GM12801 (cell line): ENCODE data around the gene FOXK1.

Experiments
- TF ChIP-seq, protein P1 (sequence below): IDR thresholded peaks from one replicate; pipeline ENCODE4 v1.5.1; 2011; ENCODE audit warnings: control low read depth; ENCODE audit not compliant: insufficient read length; ENCODE audit errors: extremely low read depth

The FOXK1 gene

DNA sequence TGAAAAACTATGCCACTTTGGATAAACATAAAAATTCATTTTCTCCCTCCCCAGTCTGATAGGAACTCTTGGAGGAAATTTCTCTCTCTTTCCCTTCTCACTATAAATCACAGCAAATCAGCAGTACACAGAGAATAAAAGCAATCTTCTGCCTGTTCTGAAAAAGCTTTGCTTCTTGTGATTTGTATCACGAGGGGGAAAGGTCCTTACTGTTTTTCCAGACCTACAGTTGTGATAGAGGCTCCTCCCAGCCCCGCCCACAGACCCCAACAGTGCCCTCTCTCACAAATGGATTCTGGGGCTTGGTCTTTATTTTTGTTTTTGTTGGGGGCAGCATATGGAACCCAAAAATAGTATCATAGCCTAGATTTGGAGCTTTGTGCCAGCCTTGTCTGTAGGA is 12.2 kb downstream of the FOXK1 start:
- TF ChIP-seq, protein P1, sequence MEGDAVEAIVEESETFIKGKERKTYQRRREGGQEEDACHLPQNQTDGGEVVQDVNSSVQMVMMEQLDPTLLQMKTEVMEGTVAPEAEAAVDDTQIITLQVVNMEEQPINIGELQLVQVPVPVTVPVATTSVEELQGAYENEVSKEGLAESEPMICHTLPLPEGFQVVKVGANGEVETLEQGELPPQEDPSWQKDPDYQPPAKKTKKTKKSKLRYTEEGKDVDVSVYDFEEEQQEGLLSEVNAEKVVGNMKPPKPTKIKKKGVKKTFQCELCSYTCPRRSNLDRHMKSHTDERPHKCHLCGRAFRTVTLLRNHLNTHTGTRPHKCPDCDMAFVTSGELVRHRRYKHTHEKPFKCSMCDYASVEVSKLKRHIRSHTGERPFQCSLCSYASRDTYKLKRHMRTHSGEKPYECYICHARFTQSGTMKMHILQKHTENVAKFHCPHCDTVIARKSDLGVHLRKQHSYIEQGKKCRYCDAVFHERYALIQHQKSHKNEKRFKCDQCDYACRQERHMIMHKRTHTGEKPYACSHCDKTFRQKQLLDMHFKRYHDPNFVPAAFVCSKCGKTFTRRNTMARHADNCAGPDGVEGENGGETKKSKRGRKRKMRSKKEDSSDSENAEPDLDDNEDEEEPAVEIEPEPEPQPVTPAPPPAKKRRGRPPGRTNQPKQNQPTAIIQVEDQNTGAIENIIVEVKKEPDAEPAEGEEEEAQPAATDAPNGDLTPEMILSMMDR, result no peak

DNA sequence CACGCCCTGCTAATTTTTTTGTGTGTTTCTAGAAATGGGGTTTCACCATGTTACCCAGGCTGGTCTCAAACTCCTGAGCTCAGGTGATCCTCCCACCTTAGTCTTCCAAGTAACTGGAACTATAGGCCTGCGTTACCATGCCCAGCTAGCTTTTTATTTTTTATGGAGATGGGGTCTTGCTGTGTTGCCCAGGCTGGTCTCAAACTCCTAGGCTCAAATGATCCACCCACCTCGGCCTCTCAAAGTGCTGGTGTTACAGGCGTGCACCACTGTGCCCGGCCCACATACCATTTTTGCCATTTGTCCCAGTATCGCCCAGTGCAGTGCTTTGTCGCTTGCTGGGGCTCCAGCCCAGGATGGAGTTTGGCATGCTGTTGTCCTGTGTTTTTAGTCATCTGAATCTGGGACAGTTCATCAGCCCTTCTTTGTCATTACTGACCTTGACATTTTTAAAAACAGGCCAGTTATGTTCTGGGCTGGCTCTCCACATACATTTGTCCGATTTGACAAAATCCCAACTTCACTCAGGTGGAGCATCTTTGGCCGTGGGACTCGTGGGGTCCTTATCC is 16.7 kb downstream of the FOXK1 start:
- TF ChIP-seq, protein P1, result no peak

DNA sequence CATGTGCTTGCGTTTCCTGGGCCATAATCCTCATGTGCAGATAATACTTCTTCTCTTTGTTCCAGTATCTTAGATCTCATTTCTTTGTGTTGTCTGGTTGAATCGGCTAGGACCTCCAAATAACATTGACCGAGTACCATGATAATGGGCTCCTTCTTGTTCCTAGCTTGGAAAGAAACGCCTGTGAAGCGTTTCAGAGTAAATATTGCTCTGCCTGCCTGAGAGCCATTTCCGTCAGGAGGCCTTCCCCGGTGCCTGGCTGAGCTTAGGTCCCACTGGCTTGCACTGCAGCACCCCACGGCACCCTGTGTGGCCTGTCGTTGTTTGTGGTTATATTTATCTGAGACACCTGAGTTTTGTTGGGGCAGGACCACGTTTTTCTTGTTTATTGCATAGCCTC is 17.7 kb downstream of the FOXK1 start:
- TF ChIP-seq, protein P1, result no peak

GRCh38 chr7:4700577-4701235 is 18.6 kb downstream of the FOXK1 start:
- TF ChIP-seq, protein P1, result no peak

GRCh38 chr7:4702961-4703512 is 20.9 kb downstream of the FOXK1 start:
- TF ChIP-seq, protein P1, result no peak

DNA sequence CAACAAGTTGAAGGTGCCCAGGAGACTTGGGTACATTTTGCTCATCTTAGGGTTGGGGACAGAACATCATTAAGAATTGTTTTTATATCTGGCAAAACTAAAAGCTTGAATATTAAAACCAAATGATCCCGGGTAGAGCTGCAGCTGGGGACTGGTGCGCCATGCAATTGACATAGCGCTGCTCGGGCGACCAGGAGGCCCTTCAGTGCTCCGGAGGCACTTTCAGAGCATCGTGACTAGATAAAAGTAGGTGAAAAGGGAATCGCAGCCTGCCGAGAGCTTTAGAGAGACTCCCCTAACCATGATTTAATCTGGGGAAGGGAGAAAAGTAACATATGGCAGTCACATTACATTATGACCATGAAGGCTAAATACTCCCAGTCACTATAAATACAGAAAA is 21.4 kb downstream of the FOXK1 start:
- TF ChIP-seq, protein P1, result no peak

DNA sequence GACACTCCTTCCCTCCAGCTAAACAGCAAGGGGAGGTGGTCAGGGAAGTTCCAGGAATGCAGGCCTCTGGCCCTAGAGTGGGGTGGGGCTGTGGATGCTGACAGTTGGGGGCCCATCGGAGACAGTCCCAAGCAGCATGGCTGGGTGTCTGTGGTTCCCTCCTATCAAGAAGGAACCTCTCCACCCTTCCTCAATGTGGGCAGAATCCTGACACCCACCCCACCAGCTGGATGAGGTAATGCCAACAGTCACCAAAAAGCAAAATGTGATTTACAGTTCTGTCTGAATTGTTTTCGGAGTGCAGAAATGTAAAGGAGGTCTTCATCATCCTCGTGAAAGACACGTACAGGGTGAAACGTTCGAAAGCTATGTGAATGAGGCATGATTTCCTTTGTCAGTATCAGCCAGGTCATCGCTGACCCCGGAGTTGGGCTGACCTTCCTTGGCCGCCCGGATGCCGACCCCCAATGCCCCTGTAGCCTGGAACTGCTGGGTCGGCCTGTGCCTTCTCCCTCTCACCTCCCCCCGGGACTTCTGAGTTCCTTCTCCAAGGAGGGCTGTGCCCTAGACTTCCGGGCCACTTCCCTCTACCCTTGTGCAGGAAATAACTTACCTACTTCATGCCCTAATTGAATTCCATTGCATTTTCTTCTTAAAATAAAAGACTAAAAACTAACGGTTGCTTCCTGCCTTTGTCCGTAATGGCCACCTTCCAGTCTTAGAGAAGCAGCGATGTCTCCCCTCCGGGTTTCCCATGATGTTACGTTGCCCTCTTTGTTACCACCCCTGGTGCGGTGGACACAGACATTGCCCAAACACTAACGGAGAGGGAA is 24.5 kb downstream of the FOXK1 start:
- TF ChIP-seq, protein P1, result no peak
